RWPE1 (cell line): ENCODE data around the gene MBP.

Experiments
- CTCF ChIA-PET: fragments of 350-600 bp; sonication (Branson Sonifier 250); formaldehyde crosslinking; extraction: SDS; loops from one replicate; lab custom pipeline; 2021; lab: Yijun Ruan, JAX
- POLR2A ChIA-PET: fragments of 400-600 bp; formaldehyde crosslinking; extraction: SDS; loops from one replicate; lab custom pipeline; 2020; ENCODE audit warnings: antibody characterized with exemption; ENCODE audit not compliant: low non-redundant PET; lab: Yijun Ruan, JAX
- DNase-seq: peaks from one replicate; pipeline ENCODE4 v3.0.0; 2012; ENCODE audit warnings: low spot score
- H3K27ac ChIP-seq: fragments of 450-650 bp; 2 replicates; pipeline ENCODE4 v1.5.1; 2017
- CTCF ChIP-seq: fragments of 450-650 bp; conservative IDR thresholded peaks from 2 replicates; pipeline ENCODE4 v1.5.1; 2017; ENCODE audit warnings: low read depth, mild to moderate bottlenecking

The MBP gene

GRCh38 chr18:77008576-77009315 is 123.8 kb downstream of the MBP start:
- ChIA-PET POLR2A (no interaction called here), CTCF (interaction anchor here (1.2 kb wide), 1 partner anchor 8 kb away, joined by 4 read pairs; no protein-coding TSS in a partner anchor)
- DNase-seq: no peak
- TF ChIP-seq CTCF: no peak
- no peak overlapping the region for H3K27ac ChIP-seq

GRCh38 chr18:77008006-77008405 is 124.6 kb downstream of the MBP start:
- no peak for DNase-seq
- ChIA-PET POLR2A (no interaction called here), CTCF (no interaction called here)
- no peak overlapping the region for H3K27ac ChIP-seq
- TF ChIP-seq CTCF: no peak

- no peak for TF ChIP-seq CTCF
- no peak overlapping the region for H3K27ac ChIP-seq
- no peak for DNase-seq
- POLR2A ChIA-PET: no interaction called here
- CTCF ChIA-PET: interaction anchor here (0.6 kb wide), 1 partner anchor 696 kb away, joined by 3 read pairs; no protein-coding TSS in a partner anchor
These were observed 125.3 kb downstream of the MBP start for GRCh38 chr18:77007251-77007650.

- CTCF ChIA-PET: no interaction called here
These were observed 126.0 kb downstream of the MBP start for GRCh38 chr18:77006305-77007175.

GRCh38 chr18:77005651-77006195 is 126.9 kb downstream of the MBP start:
- no peak overlapping the region for H3K27ac ChIP-seq
- POLR2A ChIA-PET: no interaction called here
- no peak for TF ChIP-seq CTCF
- CTCF ChIA-PET: no interaction called here
- no peak for DNase-seq

More at GRCh38 chr18:77006305-77007175, 126.0 kb downstream of the MBP start:
- H3K27ac ChIP-seq: no peak overlapping the region
- TF ChIP-seq CTCF: no peak
- no peak for DNase-seq
- POLR2A ChIA-PET: no interaction called here
